H9 (cell line): ENCODE results near the gene PYGB. TPM values are rescaled to one million over a fixed set of nuclear protein-coding genes. Genes with fewer than 3 reads are reported as not detected.

Experiments used
- DNase-seq: peaks from one replicate; pipeline ENCODE4 v3.0.0-alpha.2; 2017
- H2AFZ ChIP-seq: one replicate; pipeline ENCODE4 v1.6.1; 2013; ENCODE audit warnings: mild to moderate bottlenecking, low read length, control low read depth, moderate library complexity
- H2AK5ac ChIP-seq: 2 replicates; pipeline ENCODE4 v1.6.1; 2013; ENCODE audit warnings: low read length, control low read depth, mixed read lengths; ENCODE audit not compliant: insufficient read length
- H2BK120ac ChIP-seq: one replicate; pipeline ENCODE4 v1.6.1; 2013; ENCODE audit warnings: low read depth, mild to moderate bottlenecking, low read length, control low read depth, inconsistent platforms; ENCODE audit not compliant: poor library complexity, severe bottlenecking
- H2BK12ac ChIP-seq: 2 replicates; pipeline ENCODE4 v1.6.1; 2013; ENCODE audit warnings: low read length, control low read depth, mixed read lengths, low read depth; ENCODE audit not compliant: insufficient read length
- H2BK15ac ChIP-seq: 2 replicates; pipeline ENCODE4 v1.6.1; 2013; ENCODE audit warnings: low read depth, low read length, control low read depth
- H2BK20ac ChIP-seq: one replicate; pipeline ENCODE4 v1.6.1; 2013; ENCODE audit warnings: low read depth, mild to moderate bottlenecking, low read length, control low read depth, inconsistent platforms; ENCODE audit not compliant: poor library complexity, severe bottlenecking
- H2BK5ac ChIP-seq: 2 replicates; pipeline ENCODE4 v1.6.1; 2013; ENCODE audit warnings: low read length, control low read depth, mixed read lengths; ENCODE audit not compliant: insufficient read length
- H3K14ac ChIP-seq: 2 replicates; pipeline ENCODE4 v1.6.1; 2013; ENCODE audit warnings: low read length, control low read depth; ENCODE audit not compliant: insufficient read depth
- H3K18ac ChIP-seq: 2 replicates; pipeline ENCODE4 v1.6.1; 2013; ENCODE audit warnings: low read depth, mild to moderate bottlenecking, mixed read lengths, low read length, control low read depth; ENCODE audit not compliant: insufficient read length
- H3K23ac ChIP-seq: 2 replicates; pipeline ENCODE4 v1.6.1; 2013; ENCODE audit warnings: low read length, control low read depth, mixed read lengths, low read depth; ENCODE audit not compliant: insufficient read length
- H3K23me2 ChIP-seq: 2 replicates; pipeline ENCODE4 v1.6.1; 2013; ENCODE audit warnings: low read depth, mild to moderate bottlenecking, mixed read lengths, low read length, control low read depth; ENCODE audit not compliant: insufficient read length, poor library complexity, severe bottlenecking
- H3K27ac ChIP-seq: 2 replicates; pipeline ENCODE4 v1.5.1; 2013; ENCODE audit warnings: low read length, control low read depth, mixed read lengths, low read depth; ENCODE audit not compliant: insufficient read length
- H3K27me3 ChIP-seq: 2 replicates; pipeline ENCODE4 v1.6.1; 2013; ENCODE audit warnings: low read length, control low read depth, inconsistent platforms; ENCODE audit not compliant: insufficient read depth
- H3K4ac ChIP-seq: 2 replicates; pipeline ENCODE4 v1.6.1; 2013; ENCODE audit warnings: low read depth, mild to moderate bottlenecking, control low read depth, inconsistent platforms, low read length, moderate library complexity
- H3K4me1 ChIP-seq: 2 replicates; pipeline ENCODE4 v1.6.1; 2013; ENCODE audit warnings: low read length, control low read depth, inconsistent platforms; ENCODE audit not compliant: insufficient read depth
- H3K4me2 ChIP-seq: 2 replicates; pipeline ENCODE4 v1.6.1; 2013; ENCODE audit warnings: low read length, control low read depth, mixed read lengths; ENCODE audit not compliant: insufficient read length, insufficient read depth
- H3K56ac ChIP-seq: 2 replicates; pipeline ENCODE4 v1.6.1; 2013; ENCODE audit warnings: low read depth, mild to moderate bottlenecking, mixed read lengths, low read length, control low read depth; ENCODE audit not compliant: insufficient read length
- H3K79me1 ChIP-seq: 2 replicates; pipeline ENCODE4 v1.6.1; 2013; ENCODE audit warnings: low read depth, mild to moderate bottlenecking, moderate library complexity, low read length, control low read depth, inconsistent platforms; ENCODE audit not compliant: insufficient read depth, poor library complexity, severe bottlenecking
- H3K79me2 ChIP-seq: 2 replicates; pipeline ENCODE4 v1.6.1; 2013; ENCODE audit warnings: low read length, control low read depth, inconsistent platforms; ENCODE audit not compliant: insufficient read depth
- H3K9ac ChIP-seq: 2 replicates; pipeline ENCODE4 v1.6.1; 2013; ENCODE audit warnings: low read length, control low read depth, mixed read lengths; ENCODE audit not compliant: insufficient read length; ENCODE audit errors: extremely low read depth
- H3K9me3 ChIP-seq: one replicate; pipeline ENCODE4 v1.6.1; 2013; ENCODE audit warnings: low read depth, low read length, inconsistent platforms; ENCODE audit not compliant: control insufficient read depth
- H3T11ph ChIP-seq: one replicate; pipeline ENCODE4 v1.6.1; 2013; ENCODE audit warnings: mild to moderate bottlenecking, low read length, control low read depth, inconsistent platforms
- H4K20me1 ChIP-seq: one replicate; pipeline ENCODE4 v1.6.1; 2013; ENCODE audit not compliant: control insufficient read depth, insufficient read length, insufficient read depth
- H4K5ac ChIP-seq: 2 replicates; pipeline ENCODE4 v1.6.1; 2013; ENCODE audit warnings: low read depth, mild to moderate bottlenecking, mixed read lengths, low read length, control low read depth; ENCODE audit not compliant: insufficient read length
- H4K8ac ChIP-seq: replicated peaks from 2 replicates; pipeline ENCODE4 v1.6.1; 2013; ENCODE audit warnings: low read length, control low read depth, mixed read lengths, low read depth; ENCODE audit not compliant: insufficient read length
- H4K91ac ChIP-seq: 2 replicates; pipeline ENCODE4 v1.6.1; 2013; ENCODE audit warnings: low read depth, mild to moderate bottlenecking, moderate library complexity, mixed read lengths, low read length, control low read depth; ENCODE audit not compliant: insufficient read length
- H3K27ac Mint-ChIP-seq, 3 experiments: 2 replicates in 2 of 3; 3 replicates in 1 of 3; pipeline ENCODE4 v1.8.0; 2020 to 2021; ENCODE audit warnings: mixed read lengths in 3 of 3, mild to moderate bottlenecking in 1 of 3, moderate library complexity in 1 of 3
- H3K27me3 Mint-ChIP-seq: 2 replicates; pipeline ENCODE4 v1.8.0; 2021; ENCODE audit warnings: low read depth, mild to moderate bottlenecking, moderate library complexity, mixed read lengths
- H3K36me3 Mint-ChIP-seq, 3 experiments: 2 replicates in 2 of 3; 3 replicates in 1 of 3; pipeline ENCODE4 v1.8.0; 2020 to 2021; ENCODE audit warnings: low read depth in 3 of 3, mixed read lengths in 3 of 3; ENCODE audit not compliant: insufficient read depth in 1 of 3
- H3K4me1 Mint-ChIP-seq, 2 experiments: 2 replicates each; pipeline ENCODE4 v1.8.0; 2020; ENCODE audit warnings: mixed read lengths in 2 of 2
- H3K4me3 Mint-ChIP-seq, 2 experiments: 2 replicates in 1 of 2; 3 replicates in 1 of 2; pipeline ENCODE4 v1.8.0; 2020 to 2021; ENCODE audit warnings: mild to moderate bottlenecking in 2 of 2, mixed read lengths in 2 of 2, moderate library complexity in 1 of 2
- H3K9me3 Mint-ChIP-seq, 2 experiments: 2 replicates in 1 of 2; 3 replicates in 1 of 2; pipeline ENCODE4 v1.8.0; 2020; ENCODE audit warnings: mild to moderate bottlenecking in 2 of 2, mixed read lengths in 2 of 2, moderate library complexity in 1 of 2
- WGBS: extraction: QIAGEN DNeasy Blood & Tissue Kit; methylation state at CpG from one replicate; pipeline ENCODE4 v1.1.7; 2013; ENCODE audit warnings: missing lambda C conversion rate, low lambda C conversion rate, mixed read lengths; ENCODE audit not compliant: insufficient read length; ENCODE audit errors: extremely low coverage; 5-methylcytosine and 5-hydroxymethylcytosine counted together
- total RNA-seq: library from RNA; stranded (reverse); gene quantifications from 2 replicates; pipeline ENCODE4 v1.2.1, GENCODE V29; 2021
- TF ChIP-seq, protein P1 (sequence below): fragments of 200-600 bp; sonication (generic); conservative IDR thresholded peaks from 3 replicates; pipeline ENCODE4 v1.8.0; 2021; ENCODE audit warnings: antibody characterized with exemption, mild to moderate bottlenecking

PYGB gene
- total RNA-seq, 1 experiment from 2014 or later, result 46.9 TPM

DNA sequence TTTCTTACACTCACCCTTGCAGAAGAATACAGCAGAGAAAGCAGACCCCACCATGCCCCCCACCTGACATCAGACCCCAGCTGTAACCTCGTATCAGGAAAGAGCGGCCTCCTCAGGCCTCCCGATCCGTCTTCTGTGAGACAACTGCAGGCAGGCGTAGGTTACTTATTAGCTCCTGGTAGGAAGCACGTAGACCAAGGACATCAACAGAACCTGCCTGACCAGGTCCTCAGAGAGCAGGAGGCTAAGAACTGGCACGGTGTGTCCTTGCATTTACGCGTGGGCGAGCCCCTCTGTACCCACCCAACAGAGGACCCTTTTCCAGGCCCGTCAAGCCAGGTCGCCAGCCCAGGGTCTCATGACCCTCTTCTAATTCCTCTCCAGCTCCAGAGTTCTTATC is 91.7 kb downstream of the PYGB start:
- H3K27ac ChIP-seq, result no peak overlapping the region
- peaks cover 7% of the 10 kb centered on the region for H3K79me1 ChIP-seq
- TF ChIP-seq, protein P1, sequence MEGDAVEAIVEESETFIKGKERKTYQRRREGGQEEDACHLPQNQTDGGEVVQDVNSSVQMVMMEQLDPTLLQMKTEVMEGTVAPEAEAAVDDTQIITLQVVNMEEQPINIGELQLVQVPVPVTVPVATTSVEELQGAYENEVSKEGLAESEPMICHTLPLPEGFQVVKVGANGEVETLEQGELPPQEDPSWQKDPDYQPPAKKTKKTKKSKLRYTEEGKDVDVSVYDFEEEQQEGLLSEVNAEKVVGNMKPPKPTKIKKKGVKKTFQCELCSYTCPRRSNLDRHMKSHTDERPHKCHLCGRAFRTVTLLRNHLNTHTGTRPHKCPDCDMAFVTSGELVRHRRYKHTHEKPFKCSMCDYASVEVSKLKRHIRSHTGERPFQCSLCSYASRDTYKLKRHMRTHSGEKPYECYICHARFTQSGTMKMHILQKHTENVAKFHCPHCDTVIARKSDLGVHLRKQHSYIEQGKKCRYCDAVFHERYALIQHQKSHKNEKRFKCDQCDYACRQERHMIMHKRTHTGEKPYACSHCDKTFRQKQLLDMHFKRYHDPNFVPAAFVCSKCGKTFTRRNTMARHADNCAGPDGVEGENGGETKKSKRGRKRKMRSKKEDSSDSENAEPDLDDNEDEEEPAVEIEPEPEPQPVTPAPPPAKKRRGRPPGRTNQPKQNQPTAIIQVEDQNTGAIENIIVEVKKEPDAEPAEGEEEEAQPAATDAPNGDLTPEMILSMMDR, result no peak
- H2BK20ac ChIP-seq, result no peak overlapping the region
- H3K36me3 Mint-ChIP-seq, result peaks cover 14 to 17% (median 16%) of the 10 kb centered on the region in 3 experiments
- no peak overlapping the region for H2BK5ac ChIP-seq
- no peak overlapping the region for H3K4ac ChIP-seq
- H3K9me3 Mint-ChIP-seq, result peaks cover 0 to 2% of the 10 kb centered on the region in 2 experiments; a peak in 2 of 5 replicates
- H4K8ac ChIP-seq, result no peak overlapping the region
- no peak overlapping the region for H2BK15ac ChIP-seq
- DNase-seq, result no peak
- H2BK120ac ChIP-seq, result no peak overlapping the region
- no peaks in the 10 kb centered on the region for H3K23me2 ChIP-seq
- H3K14ac ChIP-seq, result no peak overlapping the region
- peak overlapping the region; percentile 11 for H3K18ac ChIP-seq
- H3K9me3 ChIP-seq, result no peaks in the 10 kb centered on the region
- H3K79me2 ChIP-seq, result no peaks in the 10 kb centered on the region; the same call in 1 of the 2 replicates
- no peak overlapping the region for H4K5ac ChIP-seq
- no CpG with 5 or more reads among the region's 12 CpGs for WGBS
- H3K4me2 ChIP-seq, result no peak overlapping the region
- peaks cover 3% of the 10 kb centered on the region for H3K4me1 ChIP-seq
- no peaks in the 10 kb centered on the region for H3K27me3 Mint-ChIP-seq
- H3K56ac ChIP-seq, result no peak overlapping the region
- H2AFZ ChIP-seq, result no peak overlapping the region
- H2BK12ac ChIP-seq, result no peak overlapping the region
- no peak overlapping the region for H4K91ac ChIP-seq
- H3K9ac ChIP-seq, result no peak overlapping the region
- no peak overlapping the region for H2AK5ac ChIP-seq
- H3K4me1 Mint-ChIP-seq, result peaks cover 20% of the 10 kb centered on the region in 2 experiments
- no peaks in the 10 kb centered on the region for H4K20me1 ChIP-seq
- no peak overlapping the region for H3K4me3 Mint-ChIP-seq
- H3K27ac Mint-ChIP-seq, result peak overlapping the region in 1 of 3 experiments; percentile 63; a peak in 3 of 7 replicates
- H3K27me3 ChIP-seq, result no peaks in the 10 kb centered on the region
- no peak overlapping the region for H3K23ac ChIP-seq
- H3T11ph ChIP-seq, result no peak overlapping the region
